B cell (primary cell): ENCODE data around the gene HNRNPU.

Experiments
- CTCF ChIP-seq: fragments of 200-600 bp; IDR thresholded peaks from one replicate; pipeline ENCODE4 v1.8.0; 2022; ENCODE audit warnings: antibody characterized with exemption, mild to moderate bottlenecking
- EZH2 ChIP-seq: IDR thresholded peaks from 2 replicates; pipeline ENCODE4 v1.6.1; 2012; ENCODE audit warnings: borderline replicate concordance, low read depth, mild to moderate bottlenecking, moderate library complexity, low read length; ENCODE audit not compliant: insufficient read depth, poor library complexity, severe bottlenecking

- TF ChIP-seq CTCF, result no peak
- TF ChIP-seq EZH2, result no peak
Observed at GRCh38 chr1:244851546-244852231, 12.7 kb downstream of the HNRNPU start.
